Putamen (tissue), 1 donor: ENCODE measurements around the gene DDX24.

Experiments used
- DNase-seq: peaks from one replicate; pipeline ENCODE4 v3.0.0-alpha.2; 2016; ENCODE audit warnings: low spot score

The DDX24 gene

DNA sequence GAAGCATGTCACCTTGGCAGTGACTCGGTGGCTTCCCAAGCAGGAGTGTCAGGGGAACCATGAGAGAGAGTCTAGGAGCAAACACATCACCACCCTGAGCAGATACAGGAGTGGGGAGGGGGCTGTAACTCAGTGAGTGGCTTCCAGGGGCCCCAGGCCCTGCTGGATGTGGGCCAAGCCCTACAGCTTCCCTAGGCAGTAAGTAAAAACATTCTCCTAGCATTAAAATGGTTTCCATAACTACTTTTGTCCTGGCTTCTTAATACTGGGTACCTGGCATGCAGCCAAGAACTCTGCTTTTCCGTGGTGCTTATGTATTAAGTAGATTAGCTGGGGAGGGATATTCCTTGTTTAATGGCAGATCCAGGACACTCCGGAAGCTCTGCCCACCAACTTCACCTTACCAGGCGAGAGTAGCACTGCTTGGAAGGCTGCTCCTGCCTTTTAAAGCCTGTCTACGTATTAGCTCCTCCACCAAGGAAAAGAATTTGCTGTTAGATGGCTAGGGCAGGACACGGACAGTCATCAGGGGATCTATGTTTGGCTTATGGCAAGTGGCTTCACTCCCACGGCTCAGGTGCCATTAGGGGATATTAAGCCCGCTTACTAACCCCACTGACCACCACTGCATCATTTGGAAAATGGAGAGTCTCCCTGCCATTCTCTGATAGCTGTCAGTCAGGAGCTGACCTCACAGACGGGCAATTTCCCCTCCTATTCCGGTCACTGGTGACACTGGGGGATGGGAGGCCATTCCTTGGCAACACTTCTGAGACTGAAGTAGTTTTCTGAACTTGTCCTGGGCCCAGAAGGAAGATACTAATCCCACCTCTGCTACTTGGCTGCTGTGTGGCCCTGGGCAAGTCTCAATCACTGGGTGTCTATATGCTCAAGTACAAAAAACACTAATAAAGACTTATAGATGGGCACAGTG, 32.0 kb downstream of the DDX24 start:
- DNase-seq = no peak

DNA sequence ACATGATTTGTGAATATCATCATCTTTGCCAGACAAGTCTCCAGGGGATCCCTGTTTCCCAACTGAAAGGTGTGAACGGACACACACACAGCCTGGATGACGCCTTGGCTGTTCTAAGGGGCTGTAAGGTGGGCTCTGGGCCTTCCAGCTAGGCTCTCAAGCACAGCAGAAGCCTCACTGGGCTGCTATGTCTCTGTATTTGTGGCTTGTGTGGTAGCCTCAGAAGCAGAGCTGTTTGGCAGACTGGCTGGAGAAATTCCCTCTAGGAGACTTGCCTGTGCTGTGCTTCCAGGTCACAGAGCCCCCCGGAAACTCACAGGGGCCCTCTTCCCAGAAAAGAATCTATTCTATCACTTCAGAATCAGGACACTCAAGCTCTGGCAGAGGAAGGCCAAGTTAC, 33.4 kb downstream of the DDX24 start:
- DNase-seq = no peak

DNA sequence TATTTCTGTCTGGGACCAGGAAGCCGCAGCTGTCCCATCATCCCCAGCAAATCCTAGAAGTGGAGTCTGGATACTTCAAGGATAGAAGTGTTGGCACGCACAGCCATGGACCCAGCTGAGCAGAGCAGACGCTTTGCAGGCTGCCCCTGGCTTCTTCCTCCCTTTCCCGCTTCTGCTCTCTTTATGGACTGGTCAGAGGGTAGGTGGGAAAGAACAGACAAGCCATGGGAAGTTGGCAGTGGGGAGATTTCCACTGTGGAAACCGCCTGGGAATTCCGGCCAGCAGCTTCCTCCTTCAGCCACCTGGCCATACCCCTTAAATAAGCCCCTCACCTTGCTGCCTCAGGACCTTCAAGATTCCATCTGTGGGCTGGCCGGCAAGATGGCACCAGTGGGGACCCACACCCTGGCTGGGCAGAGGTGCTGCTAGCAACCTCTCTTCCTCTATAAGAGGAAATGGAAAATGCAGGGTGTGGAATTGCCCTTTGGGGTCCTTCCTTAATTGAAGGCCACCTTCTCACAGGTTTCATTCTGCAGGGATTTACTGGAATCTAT, 34.2 kb downstream of the DDX24 start:
- no peak for DNase-seq

- DNase-seq = no peak
Observed at GRCh38 chr14:94045563-94046345, 35.2 kb downstream of the DDX24 start.

- no peak for DNase-seq
Observed at GRCh38 chr14:94045101-94045500, 35.9 kb downstream of the DDX24 start.

DNA sequence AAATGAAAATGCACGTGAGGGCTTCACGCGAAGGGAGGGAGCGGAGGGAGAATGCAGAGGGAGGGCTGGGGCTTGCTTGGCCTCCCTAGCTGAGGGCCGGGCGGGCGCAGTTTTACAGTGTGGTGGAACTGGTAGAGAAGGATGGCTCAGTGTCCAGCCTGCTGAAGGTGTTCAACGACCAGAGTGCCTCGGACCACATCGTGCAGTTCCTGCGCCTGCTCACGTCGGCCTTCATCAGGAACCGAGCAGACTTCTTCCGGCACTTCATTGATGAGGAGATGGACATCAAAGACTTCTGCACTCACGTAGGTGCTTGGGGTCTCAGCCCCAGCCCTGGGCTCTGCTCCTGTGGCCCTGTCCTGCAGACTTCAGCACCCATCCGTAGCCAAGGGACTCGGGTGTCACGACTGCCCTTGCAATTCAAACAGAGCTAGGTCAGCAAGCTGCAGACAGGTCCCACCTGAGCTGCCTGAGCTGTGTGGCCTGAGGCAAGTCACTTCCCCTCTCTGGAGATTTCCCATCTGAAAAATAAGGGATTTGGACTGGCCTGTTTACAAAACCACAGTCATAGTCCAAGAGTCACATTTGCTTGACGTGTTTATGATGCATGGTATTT, 36.4 kb downstream of the DDX24 start:
- DNase-seq = no peak

- no peak for DNase-seq
Observed at GRCh38 chr14:94043756-94044475, 37.1 kb downstream of the DDX24 start.

DNA sequence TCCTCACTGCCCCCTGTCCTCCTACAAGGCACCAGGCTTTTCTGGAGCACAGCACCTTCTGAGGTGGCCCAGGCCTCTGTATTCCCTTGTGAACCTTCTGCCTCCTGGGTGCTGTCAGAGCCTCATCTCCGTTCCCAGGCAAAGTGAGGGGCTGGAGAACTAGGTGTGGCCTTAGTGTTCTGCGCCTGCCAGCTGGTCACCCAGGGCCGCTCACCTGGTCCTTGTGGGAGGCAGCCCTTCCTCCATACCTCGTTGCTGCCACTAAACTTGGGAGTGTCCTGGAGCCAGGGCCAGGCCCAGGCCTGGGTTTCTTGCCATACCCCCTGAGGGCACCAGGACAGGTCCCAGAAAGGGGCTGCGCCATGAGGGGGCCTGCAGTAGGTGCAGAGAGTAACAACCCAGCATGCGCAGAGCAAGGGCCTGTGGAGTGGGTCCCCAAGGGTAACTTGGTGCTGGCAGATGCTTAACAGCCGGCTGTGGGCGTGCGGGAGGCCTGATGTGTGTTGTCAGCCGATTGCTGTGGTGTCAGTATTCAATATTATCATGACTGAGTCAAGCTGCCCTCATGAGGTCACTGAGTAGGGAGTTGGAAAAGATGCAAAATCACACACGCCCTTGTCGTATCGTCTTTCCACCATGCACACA, 37.8 kb downstream of the DDX24 start:
- DNase-seq = no peak

DNA sequence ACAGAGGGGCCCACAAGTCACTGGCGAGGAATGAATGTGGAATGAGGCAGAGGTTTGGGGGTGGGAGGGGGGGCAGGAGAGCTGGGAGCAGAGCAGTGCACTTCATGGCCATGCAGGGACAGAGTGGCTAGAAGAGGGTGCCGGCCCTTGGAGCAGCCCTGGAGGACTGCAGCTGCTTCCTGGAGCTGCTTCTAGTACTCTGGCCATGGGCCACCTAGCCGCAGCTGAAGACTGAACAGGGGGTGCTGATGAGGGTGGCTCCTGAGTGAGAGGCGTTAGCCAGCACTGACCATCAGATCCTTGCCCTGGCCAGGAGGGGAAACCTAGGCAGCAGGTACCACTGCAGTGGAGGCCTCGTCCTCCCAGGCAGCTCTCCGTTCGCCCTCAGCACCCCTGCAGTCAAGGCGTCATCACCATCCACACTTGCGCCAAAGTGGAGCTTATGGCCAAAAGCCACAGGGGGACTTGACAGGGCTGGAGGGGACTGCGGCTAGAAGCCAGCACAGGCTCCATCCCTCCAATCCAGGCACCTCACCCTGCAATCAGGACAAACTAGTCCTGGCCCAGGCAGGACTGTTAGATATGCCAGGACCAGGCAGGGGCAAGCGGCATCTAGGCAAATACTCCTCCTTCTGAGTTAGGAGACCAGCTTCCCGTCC, 38.4 kb downstream of the DDX24 start:
- DNase-seq = no peak

DNA sequence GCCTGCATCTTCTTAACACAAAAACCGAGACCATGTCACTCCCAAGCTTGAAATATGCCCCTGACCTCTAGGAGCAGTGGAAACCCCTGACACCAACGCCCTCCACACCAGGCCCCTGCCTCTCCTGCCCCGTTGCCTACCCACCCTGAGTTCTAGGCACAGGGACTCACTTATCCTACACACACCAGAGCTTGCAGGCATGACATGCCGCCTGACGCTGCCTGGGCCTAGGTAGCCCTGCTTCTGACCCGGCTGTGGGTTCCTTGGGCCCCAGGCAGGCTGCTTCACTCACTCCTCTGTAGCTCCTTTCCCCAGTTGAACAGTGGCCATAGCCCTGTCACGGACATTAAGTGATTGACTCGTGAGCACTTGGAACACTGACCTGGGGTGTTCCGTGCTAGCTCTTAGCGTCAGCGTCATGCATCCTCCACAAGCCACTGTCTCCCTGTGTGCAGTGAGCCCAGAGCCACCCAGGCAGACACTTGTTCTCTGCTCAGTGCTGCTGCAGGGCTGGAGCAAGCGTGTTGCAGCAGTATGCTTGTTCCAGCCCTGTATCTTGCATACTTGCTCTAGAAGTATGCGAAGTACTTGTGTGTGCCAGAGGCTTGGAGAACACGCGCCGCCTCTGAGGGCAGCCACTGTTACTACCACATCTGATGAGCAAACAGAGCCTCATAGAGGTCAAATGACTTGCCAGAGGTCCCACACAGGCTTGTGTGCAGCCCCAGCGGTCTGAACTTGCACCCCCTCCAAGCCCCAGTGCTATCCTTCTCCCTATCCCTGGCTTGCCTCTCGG, 39.3 kb downstream of the DDX24 start:
- no peak for DNase-seq

GRCh38 chr14:94040796-94041195, 40.2 kb downstream of the DDX24 start:
- no peak for DNase-seq

DNA sequence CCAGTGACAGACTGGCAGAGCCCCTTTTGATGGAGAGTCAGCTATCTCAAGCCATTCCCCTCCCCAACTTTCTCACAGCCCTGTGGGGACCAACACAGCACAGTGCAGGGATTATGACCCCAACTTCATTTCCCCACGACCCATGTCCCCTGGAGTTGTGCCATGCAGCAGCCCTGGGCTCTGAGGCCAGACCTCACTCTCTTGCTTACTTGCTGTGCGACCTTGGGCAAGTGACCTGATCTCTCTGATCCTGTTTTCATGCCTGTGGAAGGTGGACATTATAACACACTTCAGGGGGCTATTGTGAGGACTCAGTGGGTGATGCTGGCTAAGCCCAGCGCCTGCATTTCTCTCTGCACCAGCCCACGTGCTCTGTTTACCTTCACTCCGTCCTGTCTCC, 40.8 kb downstream of the DDX24 start:
- DNase-seq = no peak

- no peak for DNase-seq
Observed at GRCh38 chr14:94038921-94039629, 41.9 kb downstream of the DDX24 start.

DNA sequence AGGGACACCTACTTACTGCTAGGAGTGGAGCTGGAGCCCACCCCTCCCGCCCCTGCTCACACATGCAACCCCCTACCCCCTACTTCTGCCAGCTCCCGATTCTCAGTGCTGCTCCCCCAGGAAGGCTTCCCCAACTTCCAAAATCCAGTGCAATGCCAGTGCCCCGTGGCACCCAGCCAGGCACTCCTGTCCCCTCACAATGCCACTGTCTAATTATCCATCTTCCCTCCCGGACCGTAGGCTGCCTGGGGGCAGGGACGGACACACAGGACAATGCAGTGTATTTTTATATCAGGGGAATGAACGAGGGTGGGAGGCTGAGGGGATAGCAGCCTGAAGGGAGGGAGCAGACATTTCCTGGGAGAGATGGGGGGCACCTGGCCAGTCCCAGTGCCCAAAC, 42.5 kb downstream of the DDX24 start:
- DNase-seq = no peak

DNA sequence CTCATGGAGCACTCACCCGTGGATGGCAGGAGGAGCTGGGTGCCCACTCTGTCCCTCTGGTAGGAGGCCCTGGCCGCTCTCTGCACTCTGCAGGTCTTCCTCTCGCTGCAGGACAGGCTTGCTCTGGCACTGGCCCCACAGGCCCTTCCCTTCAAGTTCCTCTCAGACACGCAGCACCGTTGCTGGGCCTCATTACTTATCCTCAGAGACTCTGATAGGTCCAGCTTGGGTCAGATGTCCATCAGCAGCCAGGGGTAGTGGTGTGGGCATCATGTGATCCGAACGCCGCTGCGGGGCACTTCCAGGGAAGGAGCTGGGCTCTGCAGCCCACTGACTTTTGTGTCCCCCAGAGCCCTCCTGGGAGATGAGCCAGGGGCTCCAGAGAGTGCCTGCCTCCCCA, 43.0 kb downstream of the DDX24 start:
- DNase-seq = no peak

GRCh38 chr14:94036313-94037167, 44.5 kb downstream of the DDX24 start:
- DNase-seq = no peak

DNA sequence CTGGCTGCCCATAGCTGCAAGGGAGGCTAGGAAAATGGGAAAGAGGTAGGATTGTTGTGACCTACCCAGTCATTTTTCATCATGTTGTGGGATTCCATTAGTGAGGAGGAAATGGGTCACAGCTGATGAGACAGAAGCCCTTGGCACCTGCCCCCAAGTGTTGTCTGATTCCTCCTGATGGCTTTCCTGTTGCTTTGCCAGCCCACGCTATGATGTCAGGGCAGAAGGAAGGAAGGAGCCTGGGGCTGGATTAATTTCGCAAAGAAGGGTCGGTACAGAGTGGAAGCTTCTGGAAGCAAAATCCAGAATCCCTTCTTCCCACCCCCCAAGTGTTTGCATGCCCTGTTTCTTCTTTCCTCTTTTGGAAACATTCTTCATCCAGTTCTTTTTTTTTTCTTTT, 46.1 kb downstream of the DDX24 start:
- DNase-seq = no peak

- DNase-seq = no peak
Observed at GRCh38 chr14:94031883-94032279, 49.1 kb downstream of the DDX24 start.
